Measurements from ENCODE around the gene B3GNT4. TPM values are rescaled to one million over a fixed set of nuclear protein-coding genes. Genes with fewer than 3 reads are reported as not detected.
A peak's percentile ranks its signal among the peaks of the same experiment; 100 is the strongest.

Gene B3GNT4
- total and polyA plus RNA-seq, 2 of the 13 experiments (the other 11 are each of a cell fraction or from before 2014, with no cell fraction given) = 0.04 to 0.21 TPM

DNA sequence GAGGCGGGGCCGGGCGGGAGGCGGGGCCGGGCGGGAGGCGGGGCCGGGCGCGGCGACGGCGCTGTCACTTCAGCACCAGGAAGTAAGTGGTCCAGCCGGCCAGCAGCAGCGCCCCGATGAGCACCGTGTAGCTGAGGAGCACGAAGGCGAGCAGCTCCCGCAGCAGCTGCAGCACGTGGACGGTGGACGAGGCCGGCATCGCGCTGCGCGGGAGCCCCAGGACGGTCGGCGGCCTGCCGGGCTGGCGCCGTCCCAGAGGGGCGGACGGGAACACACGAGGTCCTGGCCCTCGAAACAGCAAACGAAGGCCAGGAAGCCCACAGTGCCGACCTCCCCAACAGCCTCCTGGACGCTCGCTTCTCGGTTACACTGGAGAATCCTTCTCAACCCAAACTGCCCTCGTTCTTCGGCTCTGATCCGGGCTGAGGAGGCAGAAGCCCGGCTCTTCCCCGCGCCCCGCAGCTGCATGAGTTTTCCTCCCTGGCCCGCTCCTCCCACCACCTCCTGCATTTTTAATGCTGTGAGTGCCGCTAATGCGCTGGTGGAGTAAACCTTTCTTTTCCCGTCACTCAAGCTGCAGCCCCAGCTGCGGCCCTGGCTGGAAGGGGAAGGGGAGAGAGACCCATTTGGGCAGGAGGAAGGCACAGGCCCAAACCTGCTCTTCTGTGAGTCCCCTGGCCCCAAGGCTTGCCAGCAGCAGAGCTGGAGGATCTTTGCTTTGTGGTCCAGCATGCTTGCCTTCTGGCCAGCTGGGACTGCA is 23.0 kb downstream of the B3GNT4 start (continued):
- TF ChIP-seq, protein P1, sequence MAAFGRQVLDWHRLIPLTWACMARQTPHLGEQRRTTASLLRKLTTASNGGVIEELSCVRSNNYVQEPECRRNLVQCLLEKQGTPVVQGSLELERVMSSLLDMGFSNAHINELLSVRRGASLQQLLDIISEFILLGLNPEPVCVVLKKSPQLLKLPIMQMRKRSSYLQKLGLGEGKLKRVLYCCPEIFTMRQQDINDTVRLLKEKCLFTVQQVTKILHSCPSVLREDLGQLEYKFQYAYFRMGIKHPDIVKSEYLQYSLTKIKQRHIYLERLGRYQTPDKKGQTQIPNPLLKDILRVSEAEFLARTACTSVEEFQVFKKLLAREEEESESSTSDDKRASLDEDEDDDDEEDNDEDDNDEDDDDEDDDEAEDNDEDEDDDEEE (CRISPR knock-in tag; IDR thresholded peaks at IDR 0.05) = peak; percentile 48; the same call in 1 of the 2 replicates
- TF ChIP-seq ZMYM2 (CRISPR knock-in tag; IDR thresholded peaks at IDR 0.05) (0 out of 2 replicates have a peak, but pooled peaks have one; percentile 8), JDP2 (CRISPR knock-in tag; IDR thresholded peaks at IDR 0.05; ENCODE audit: borderline replicate concordance) (peak; percentile 50; the same call in 1 of the 2 replicates), AGO2 (optimal IDR thresholded peaks at IDR 0.05; ENCODE audit: low read depth, low read length) (peak; percentile 43), ZNF232 (CRISPR knock-in tag; IDR thresholded peaks at IDR 0.05; ENCODE audit: borderline replicate concordance) (peak; percentile 96), ZNF782 (CRISPR knock-in tag; IDR thresholded peaks at IDR 0.05; ENCODE audit: borderline replicate concordance) (peak; percentile 94; the same call in 1 of the 2 replicates), BCL6 (CRISPR knock-in tag; IDR thresholded peaks at IDR 0.05) (peak; percentile 39), SP1 (IDR thresholded peaks at IDR 0.05) (no peak), SP1 (CRISPR knock-in tag; IDR thresholded peaks at IDR 0.05) (no peak; the same call in 1 of the 2 replicates), EHMT2 (IDR thresholded peaks at IDR 0.05; ENCODE audit: borderline replicate concordance, low read depth, low read length) (no peak), KAT2B (IDR thresholded peaks at IDR 0.05; ENCODE audit: borderline replicate concordance, low read depth, low read length) (no peak), SIN3A (IDR thresholded peaks at IDR 0.05; ENCODE audit: borderline replicate concordance, low read depth, low read length) (peak; percentile 76; the same call in 1 of the 2 replicates), IRX3 (CRISPR knock-in tag; IDR thresholded peaks at IDR 0.05; ENCODE audit: borderline replicate concordance, low read depth) (peak; percentile 74; the same call in 1 of the 2 replicates), ZNF709 (CRISPR knock-in tag; IDR thresholded peaks at IDR 0.05) (peak; percentile 44; the same call in 1 of the 2 replicates), ELF3 (CRISPR knock-in tag; IDR thresholded peaks at IDR 0.05) (peak; percentile 98), ZC3H13 (CRISPR knock-in tag; IDR thresholded peaks at IDR 0.05) (peak; percentile 85), ZNF263 (CRISPR knock-in tag; IDR thresholded peaks at IDR 0.05) (peak; percentile 96), SNAPC2 (CRISPR knock-in tag; IDR thresholded peaks at IDR 0.05) (no peak)
- TF ChIP-seq, protein P2, sequence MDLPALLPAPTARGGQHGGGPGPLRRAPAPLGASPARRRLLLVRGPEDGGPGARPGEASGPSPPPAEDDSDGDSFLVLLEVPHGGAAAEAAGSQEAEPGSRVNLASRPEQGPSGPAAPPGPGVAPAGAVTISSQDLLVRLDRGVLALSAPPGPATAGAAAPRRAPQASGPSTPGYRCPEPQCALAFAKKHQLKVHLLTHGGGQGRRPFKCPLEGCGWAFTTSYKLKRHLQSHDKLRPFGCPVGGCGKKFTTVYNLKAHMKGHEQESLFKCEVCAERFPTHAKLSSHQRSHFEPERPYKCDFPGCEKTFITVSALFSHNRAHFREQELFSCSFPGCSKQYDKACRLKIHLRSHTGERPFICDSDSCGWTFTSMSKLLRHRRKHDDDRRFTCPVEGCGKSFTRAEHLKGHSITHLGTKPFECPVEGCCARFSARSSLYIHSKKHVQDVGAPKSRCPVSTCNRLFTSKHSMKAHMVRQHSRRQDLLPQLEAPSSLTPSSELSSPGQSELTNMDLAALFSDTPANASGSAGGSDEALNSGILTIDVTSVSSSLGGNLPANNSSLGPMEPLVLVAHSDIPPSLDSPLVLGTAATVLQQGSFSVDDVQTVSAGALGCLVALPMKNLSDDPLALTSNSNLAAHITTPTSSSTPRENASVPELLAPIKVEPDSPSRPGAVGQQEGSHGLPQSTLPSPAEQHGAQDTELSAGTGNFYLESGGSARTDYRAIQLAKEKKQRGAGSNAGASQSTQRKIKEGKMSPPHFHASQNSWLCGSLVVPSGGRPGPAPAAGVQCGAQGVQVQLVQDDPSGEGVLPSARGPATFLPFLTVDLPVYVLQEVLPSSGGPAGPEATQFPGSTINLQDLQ (CRISPR knock-in tag; IDR thresholded peaks at IDR 0.05) = peak; percentile 69; the same call in 1 of the 2 replicates
- TF ChIP-seq, protein P3, sequence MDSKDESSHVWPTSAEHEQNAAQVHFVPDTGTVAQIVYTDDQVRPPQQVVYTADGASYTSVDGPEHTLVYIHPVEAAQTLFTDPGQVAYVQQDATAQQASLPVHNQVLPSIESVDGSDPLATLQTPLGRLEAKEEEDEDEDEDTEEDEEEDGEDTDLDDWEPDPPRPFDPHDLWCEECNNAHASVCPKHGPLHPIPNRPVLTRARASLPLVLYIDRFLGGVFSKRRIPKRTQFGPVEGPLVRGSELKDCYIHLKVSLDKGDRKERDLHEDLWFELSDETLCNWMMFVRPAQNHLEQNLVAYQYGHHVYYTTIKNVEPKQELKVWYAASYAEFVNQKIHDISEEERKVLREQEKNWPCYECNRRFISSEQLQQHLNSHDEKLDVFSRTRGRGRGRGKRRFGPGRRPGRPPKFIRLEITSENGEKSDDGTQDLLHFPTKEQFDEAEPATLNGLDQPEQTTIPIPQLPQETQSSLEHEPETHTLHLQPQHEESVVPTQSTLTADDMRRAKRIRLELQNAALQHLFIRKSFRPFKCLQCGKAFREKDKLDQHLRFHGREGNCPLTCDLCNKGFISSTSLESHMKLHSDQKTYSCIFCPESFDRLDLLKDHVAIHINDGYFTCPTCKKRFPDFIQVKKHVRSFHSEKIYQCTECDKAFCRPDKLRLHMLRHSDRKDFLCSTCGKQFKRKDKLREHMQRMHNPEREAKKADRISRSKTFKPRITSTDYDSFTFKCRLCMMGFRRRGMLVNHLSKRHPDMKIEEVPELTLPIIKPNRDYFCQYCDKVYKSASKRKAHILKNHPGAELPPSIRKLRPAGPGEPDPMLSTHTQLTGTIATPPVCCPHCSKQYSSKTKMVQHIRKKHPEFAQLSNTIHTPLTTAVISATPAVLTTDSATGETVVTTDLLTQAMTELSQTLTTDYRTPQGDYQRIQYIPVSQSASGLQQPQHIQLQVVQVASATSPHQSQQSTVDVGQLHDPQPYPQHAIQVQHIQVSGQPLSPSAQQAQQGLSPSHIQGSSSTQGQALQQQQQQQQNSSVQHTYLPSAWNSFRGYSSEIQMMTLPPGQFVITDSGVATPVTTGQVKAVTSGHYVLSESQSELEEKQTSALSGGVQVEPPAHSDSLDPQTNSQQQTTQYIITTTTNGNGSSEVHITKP (CRISPR knock-in tag; IDR thresholded peaks at IDR 0.05; ENCODE audit: low read depth) = no peak
- TF ChIP-seq, protein P4, sequence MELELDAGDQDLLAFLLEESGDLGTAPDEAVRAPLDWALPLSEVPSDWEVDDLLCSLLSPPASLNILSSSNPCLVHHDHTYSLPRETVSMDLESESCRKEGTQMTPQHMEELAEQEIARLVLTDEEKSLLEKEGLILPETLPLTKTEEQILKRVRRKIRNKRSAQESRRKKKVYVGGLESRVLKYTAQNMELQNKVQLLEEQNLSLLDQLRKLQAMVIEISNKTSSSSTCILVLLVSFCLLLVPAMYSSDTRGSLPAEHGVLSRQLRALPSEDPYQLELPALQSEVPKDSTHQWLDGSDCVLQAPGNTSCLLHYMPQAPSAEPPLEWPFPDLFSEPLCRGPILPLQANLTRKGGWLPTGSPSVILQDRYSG (CRISPR knock-in tag; IDR thresholded peaks at IDR 0.05) = peak; percentile 97

All from HepG2 (cell line).